ENCODE data around the gene BFSP2.

DNA sequence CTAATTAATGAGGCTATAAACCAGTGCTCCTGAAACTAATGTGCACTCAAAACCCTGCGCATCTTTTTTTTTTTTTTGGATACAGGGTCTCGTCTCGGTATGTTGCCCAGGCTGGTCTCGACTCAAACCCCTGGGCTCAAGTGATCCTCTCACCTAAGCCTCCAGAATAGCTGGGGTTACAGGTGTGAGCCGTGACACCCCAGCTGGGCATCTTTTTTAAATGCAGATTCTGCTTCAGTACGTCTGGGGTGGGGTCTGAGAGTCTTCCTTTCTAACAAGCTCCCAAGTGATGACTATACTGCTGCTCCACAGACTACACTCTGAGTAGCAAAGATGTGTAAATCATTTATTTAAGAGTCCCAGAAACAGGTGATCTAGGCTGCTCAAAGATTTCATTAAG, 73.0 kb downstream of the BFSP2 start:
- TF ChIP-seq, protein P1, sequence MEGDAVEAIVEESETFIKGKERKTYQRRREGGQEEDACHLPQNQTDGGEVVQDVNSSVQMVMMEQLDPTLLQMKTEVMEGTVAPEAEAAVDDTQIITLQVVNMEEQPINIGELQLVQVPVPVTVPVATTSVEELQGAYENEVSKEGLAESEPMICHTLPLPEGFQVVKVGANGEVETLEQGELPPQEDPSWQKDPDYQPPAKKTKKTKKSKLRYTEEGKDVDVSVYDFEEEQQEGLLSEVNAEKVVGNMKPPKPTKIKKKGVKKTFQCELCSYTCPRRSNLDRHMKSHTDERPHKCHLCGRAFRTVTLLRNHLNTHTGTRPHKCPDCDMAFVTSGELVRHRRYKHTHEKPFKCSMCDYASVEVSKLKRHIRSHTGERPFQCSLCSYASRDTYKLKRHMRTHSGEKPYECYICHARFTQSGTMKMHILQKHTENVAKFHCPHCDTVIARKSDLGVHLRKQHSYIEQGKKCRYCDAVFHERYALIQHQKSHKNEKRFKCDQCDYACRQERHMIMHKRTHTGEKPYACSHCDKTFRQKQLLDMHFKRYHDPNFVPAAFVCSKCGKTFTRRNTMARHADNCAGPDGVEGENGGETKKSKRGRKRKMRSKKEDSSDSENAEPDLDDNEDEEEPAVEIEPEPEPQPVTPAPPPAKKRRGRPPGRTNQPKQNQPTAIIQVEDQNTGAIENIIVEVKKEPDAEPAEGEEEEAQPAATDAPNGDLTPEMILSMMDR (IDR thresholded peaks at IDR 0.05) = no peak
- TF ChIP-seq POLR2A (IDR thresholded peaks at IDR 0.05) = no peak
